GM18520 (cell line): ENCODE measurements around the gene GRID1.

Source experiments
- ATAC-seq: cut with Tn5 transposase; IDR thresholded peaks from one replicate; pipeline ENCODE4 v1.9.1; 2021; ENCODE audit not compliant: unreplicated experiment

The GRID1 gene

GRCh38 chr10:86153751-86154150, 212.8 kb downstream of the GRID1 start:
- ATAC-seq, result no peak

- ATAC-seq, result no peak
Observed at GRCh38 chr10:86152911-86153310, 213.7 kb downstream of the GRID1 start.

- no peak for ATAC-seq
Observed at GRCh38 chr10:86152354-86152753, 214.2 kb downstream of the GRID1 start.

- no peak for ATAC-seq
Observed at GRCh38 chr10:86151613-86152012, 215.0 kb downstream of the GRID1 start.

GRCh38 chr10:86149257-86149656, 217.3 kb downstream of the GRID1 start:
- ATAC-seq, result no peak

GRCh38 chr10:86148117-86148516, 218.5 kb downstream of the GRID1 start:
- no peak for ATAC-seq

GRCh38 chr10:86144301-86144700, 222.3 kb downstream of the GRID1 start:
- ATAC-seq, result no peak

GRCh38 chr10:86141896-86142295, 224.7 kb downstream of the GRID1 start:
- no peak for ATAC-seq

- no peak for ATAC-seq
Observed at GRCh38 chr10:86139066-86139657, 227.4 kb downstream of the GRID1 start.

GRCh38 chr10:86138551-86139065, 228.0 kb downstream of the GRID1 start:
- no peak for ATAC-seq

- no peak for ATAC-seq
Observed at GRCh38 chr10:86137561-86137960, 229.0 kb downstream of the GRID1 start.

- ATAC-seq, result no peak
Observed at GRCh38 chr10:86136934-86137333, 229.7 kb downstream of the GRID1 start.

- no peak for ATAC-seq
Observed at GRCh38 chr10:86135191-86135590, 231.4 kb downstream of the GRID1 start.

GRCh38 chr10:86130737-86131475, 235.7 kb downstream of the GRID1 start:
- ATAC-seq, result no peak

- ATAC-seq, result no peak
Observed at GRCh38 chr10:86130041-86130440, 236.6 kb downstream of the GRID1 start.

- ATAC-seq, result no peak
Observed at GRCh38 chr10:86128360-86128759, 238.2 kb downstream of the GRID1 start.

- ATAC-seq, result no peak
Observed at GRCh38 chr10:86127274-86127819, 239.2 kb downstream of the GRID1 start.

- no peak for ATAC-seq
Observed at GRCh38 chr10:86124734-86125133, 241.9 kb downstream of the GRID1 start.

- no peak for ATAC-seq
Observed at GRCh38 chr10:86123715-86124114, 242.9 kb downstream of the GRID1 start.

GRCh38 chr10:86123304-86123703, 243.3 kb downstream of the GRID1 start:
- no peak for ATAC-seq

GRCh38 chr10:86122646-86123045, 243.9 kb downstream of the GRID1 start:
- ATAC-seq, result no peak

- ATAC-seq, result no peak
Observed at GRCh38 chr10:86121200-86121599, 245.4 kb downstream of the GRID1 start.
